OCI-LY7 (cell line): ENCODE results near the gene TM9SF4. TPM values are rescaled to one million over a fixed set of nuclear protein-coding genes. Genes with fewer than 3 reads are reported as not detected.

ENCODE experiments used
- BruUV-seq: library from RNA; stranded (reverse); fragments of 400-500 nt; replicated peaks from 2 replicates; lab custom pipeline; 2021; lab: Mats Ljungman, UMichigan
- CTCF ChIA-PET: fragments of 300-600 bp; sonication (Branson Sonifier 250); formaldehyde crosslinking; loops from one replicate; lab custom pipeline; 2022; ENCODE audit warnings: antibody characterized with exemption; ENCODE audit not compliant: unreplicated experiment; lab: Charles Lee
- POLR2A ChIA-PET: fragments of 300-600 bp; sonication (Branson Sonifier 250); formaldehyde crosslinking; loops from one replicate; lab custom pipeline; 2022; ENCODE audit warnings: antibody characterized with exemption; lab: Charles Lee
- DNase-seq: peaks from one replicate; pipeline ENCODE4 v3.0.0-alpha.2; 2015; ENCODE audit warnings: low spot score
- H2AFZ ChIP-seq: fragments of 200-600 bp; sonication (generic), shearing (Covaris generic); 2 replicates; pipeline ENCODE4 v1.6.1; 2014; ENCODE audit warnings: mild to moderate bottlenecking, antibody characterized with exemption, low read length, moderate library complexity
- H3K27ac ChIP-seq: fragments of 200-600 bp; sonication (generic); 2 replicates; pipeline ENCODE4 v1.5.1; 2014; ENCODE audit warnings: mixed run types, low read depth, mild to moderate bottlenecking, moderate library complexity, low read length, inconsistent platforms; ENCODE audit not compliant: poor library complexity, severe bottlenecking
- H3K36me3 ChIP-seq: fragments of 200-600 bp; sonication (generic); 2 replicates; pipeline ENCODE4 v1.6.1; 2014; ENCODE audit warnings: mild to moderate bottlenecking, antibody characterized with exemption, low read length, moderate library complexity, mixed read lengths; ENCODE audit not compliant: insufficient read depth
- H3K4me1 ChIP-seq: fragments of 200-600 bp; sonication (generic); 2 replicates; pipeline ENCODE4 v1.5.1; 2014; ENCODE audit warnings: mild to moderate bottlenecking, low read length; ENCODE audit not compliant: insufficient read depth, poor library complexity, severe bottlenecking
- H3K4me2 ChIP-seq: fragments of 200-600 bp; sonication (generic); 2 replicates; pipeline ENCODE4 v1.6.1; 2014; ENCODE audit warnings: mild to moderate bottlenecking, low read length
- H3K4me3 ChIP-seq: fragments of 200-600 bp; sonication (generic); 2 replicates; pipeline ENCODE4 v1.5.1; 2014; ENCODE audit warnings: mild to moderate bottlenecking, low read depth, low read length; ENCODE audit not compliant: poor library complexity, severe bottlenecking
- H3K79me2 ChIP-seq: fragments of 200-600 bp; sonication (generic); 2 replicates; pipeline ENCODE4 v1.6.1; 2016; ENCODE audit warnings: low read depth, mild to moderate bottlenecking, low read length, moderate library complexity, mixed read lengths; ENCODE audit not compliant: insufficient read depth
- H3K9me2 ChIP-seq: fragments of 200-600 bp; sonication (generic); 2 replicates; pipeline ENCODE4 v1.6.1; 2016; ENCODE audit warnings: mild to moderate bottlenecking, low read length, mixed read lengths; ENCODE audit not compliant: insufficient read depth
- H3K9me3 ChIP-seq: fragments of 200-600 bp; sonication (generic); 2 replicates; pipeline ENCODE4 v1.6.1; 2014; ENCODE audit warnings: mild to moderate bottlenecking, mixed run types, low read length, mixed read lengths
- H4K20me1 ChIP-seq: fragments of 200-600 bp; sonication (generic); 2 replicates; pipeline ENCODE4 v1.6.1; 2014; ENCODE audit warnings: mild to moderate bottlenecking, antibody characterized with exemption, low read length, moderate library complexity, mixed read lengths; ENCODE audit not compliant: insufficient read depth
- EZH2phosphoT487 ChIP-seq: fragments of 200-600 bp; sonication (generic); IDR thresholded peaks from 2 replicates; pipeline ENCODE4 v1.6.1; 2018; ENCODE audit warnings: low read depth, borderline replicate concordance, mild to moderate bottlenecking, mixed run types, antibody characterized with exemption, low read length, moderate library complexity, mixed read lengths
- intact Hi-C: fragments of 100-400 bp; cut with micrococcal nuclease; formaldehyde crosslinking; loops from one replicate; pipeline ENCODE4 v1.10.0; 2022; ENCODE audit not compliant: unreplicated experiment
- total RNA-seq, 2 experiments: library from RNA; depleted of rRNA in 1 of 2; stranded (reverse); fragments of >200 nt in 1 of 2; shearing (Covaris generic) in 1 of 2; gene quantifications; 2 replicates each; pipeline ENCODE4 v1.2.3, GENCODE V29; 2014 to 2022
- TF ChIP-seq, protein P1 (sequence below): fragments of 200-600 bp; sonication (generic); conservative IDR thresholded peaks from 2 replicates; pipeline ENCODE4 v1.5.1; 2014; ENCODE audit warnings: mild to moderate bottlenecking, antibody characterized with exemption, low read length, moderate library complexity, mixed read lengths

TM9SF4 gene
- total RNA-seq, 2 experiments from 2014 or later = 20.8 to 38.9 TPM

DNA sequence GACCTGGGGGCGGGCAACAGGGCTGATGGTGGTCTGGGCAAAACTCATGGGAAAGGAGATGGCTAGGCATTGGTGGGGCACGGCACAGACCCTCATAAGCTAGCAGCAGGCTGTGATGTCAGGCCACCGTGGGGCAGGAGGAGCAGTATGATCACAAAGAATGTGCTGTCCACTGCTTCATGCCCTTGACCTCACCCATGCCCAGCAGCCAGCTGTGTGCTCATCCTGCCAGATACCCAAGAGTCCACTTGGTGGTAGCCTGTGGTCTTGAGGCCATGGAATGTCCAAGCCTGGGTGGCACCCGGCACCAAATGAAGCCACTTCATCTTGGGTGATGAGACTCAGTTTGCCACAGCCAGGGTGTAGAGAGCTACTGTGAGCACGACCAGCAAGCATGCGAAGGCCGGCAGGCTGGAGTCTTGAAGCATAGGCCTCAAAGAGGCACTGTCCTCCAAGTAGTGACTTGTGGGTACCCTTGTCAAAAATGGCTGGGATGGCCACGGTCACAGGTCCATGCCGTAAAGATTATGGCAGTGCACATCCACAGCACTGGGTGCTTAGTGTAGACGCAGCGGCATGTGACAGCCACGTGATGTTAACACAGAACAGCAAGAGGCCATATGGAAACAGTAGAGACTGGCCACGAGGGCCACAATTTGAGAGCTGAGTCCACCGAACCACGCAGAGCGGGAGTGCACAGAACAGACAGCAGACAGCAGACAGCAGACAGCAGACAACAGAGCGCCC lies 79.0 kb downstream of the TM9SF4 start:
- intact Hi-C loops = no loop called here
- no TSS peak for BruUV-seq
- no peak for TF ChIP-seq EZH2phosphoT487
- TF ChIP-seq, protein P1, sequence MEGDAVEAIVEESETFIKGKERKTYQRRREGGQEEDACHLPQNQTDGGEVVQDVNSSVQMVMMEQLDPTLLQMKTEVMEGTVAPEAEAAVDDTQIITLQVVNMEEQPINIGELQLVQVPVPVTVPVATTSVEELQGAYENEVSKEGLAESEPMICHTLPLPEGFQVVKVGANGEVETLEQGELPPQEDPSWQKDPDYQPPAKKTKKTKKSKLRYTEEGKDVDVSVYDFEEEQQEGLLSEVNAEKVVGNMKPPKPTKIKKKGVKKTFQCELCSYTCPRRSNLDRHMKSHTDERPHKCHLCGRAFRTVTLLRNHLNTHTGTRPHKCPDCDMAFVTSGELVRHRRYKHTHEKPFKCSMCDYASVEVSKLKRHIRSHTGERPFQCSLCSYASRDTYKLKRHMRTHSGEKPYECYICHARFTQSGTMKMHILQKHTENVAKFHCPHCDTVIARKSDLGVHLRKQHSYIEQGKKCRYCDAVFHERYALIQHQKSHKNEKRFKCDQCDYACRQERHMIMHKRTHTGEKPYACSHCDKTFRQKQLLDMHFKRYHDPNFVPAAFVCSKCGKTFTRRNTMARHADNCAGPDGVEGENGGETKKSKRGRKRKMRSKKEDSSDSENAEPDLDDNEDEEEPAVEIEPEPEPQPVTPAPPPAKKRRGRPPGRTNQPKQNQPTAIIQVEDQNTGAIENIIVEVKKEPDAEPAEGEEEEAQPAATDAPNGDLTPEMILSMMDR = no peak
- Histone ChIP-seq H3K4me2 (no peak overlapping the region), H3K9me3 (no peaks in the 10 kb centered on the region), H3K4me3 (no peak overlapping the region), H3K4me1 (no peaks in the 10 kb centered on the region), H3K79me2 (no peaks in the 10 kb centered on the region), H3K36me3 (peaks cover 22% of the 10 kb centered on the region; the same call in 1 of the 2 replicates), H4K20me1 (peaks cover 5% of the 10 kb centered on the region; the same call in 1 of the 2 replicates), H3K9me2 (no peaks in the 10 kb centered on the region), H3K27ac (no peak overlapping the region), H2AFZ (no peak overlapping the region)
- CTCF ChIA-PET = no interaction called here
- DNase-seq = no peak
- POLR2A ChIA-PET = no interaction called here

DNA sequence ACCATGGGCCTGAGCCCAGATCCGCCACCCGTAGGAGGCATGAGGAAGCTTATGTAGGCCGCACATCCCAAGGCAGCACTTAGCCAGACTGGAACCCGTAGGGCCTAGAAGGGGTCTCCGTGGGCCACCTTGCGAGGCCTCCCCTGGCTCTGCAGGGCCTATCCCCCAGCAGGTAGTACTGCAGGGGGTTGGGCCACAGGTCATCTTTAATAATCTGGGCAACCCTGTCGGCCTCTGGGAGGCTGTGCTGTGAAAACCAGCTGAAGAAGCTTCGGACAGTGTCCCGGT lies 79.6 kb downstream of the TM9SF4 start:
- no TSS peak for BruUV-seq
- no peaks in the 10 kb centered on the region for H3K9me3 ChIP-seq
- H3K36me3 ChIP-seq = peaks cover 26% of the 10 kb centered on the region; the same call in 1 of the 2 replicates
- no peak overlapping the region for H3K4me3 ChIP-seq
- H4K20me1 ChIP-seq = peaks cover 5% of the 10 kb centered on the region; the same call in 1 of the 2 replicates
- H3K27ac ChIP-seq = no peak overlapping the region
- no peaks in the 10 kb centered on the region for H3K4me1 ChIP-seq
- TF ChIP-seq, protein P1 = no peak
- TF ChIP-seq EZH2phosphoT487 = no peak
- H2AFZ ChIP-seq = no peak overlapping the region
- POLR2A ChIA-PET = no interaction called here
- DNase-seq = no peak
- no peaks in the 10 kb centered on the region for H3K9me2 ChIP-seq
- no peak overlapping the region for H3K4me2 ChIP-seq
- CTCF ChIA-PET = no interaction called here
- H3K79me2 ChIP-seq = no peaks in the 10 kb centered on the region
- intact Hi-C loops = no loop called here
